ENCODE measurements around the gene SMIM20. TPM values are rescaled to one million over a fixed set of nuclear protein-coding genes. Genes with fewer than 3 reads are reported as not detected.
"Not testable (repeated sequence)": the region's sequence is repeated elsewhere in the genome, so short reads cannot be mapped to it uniquely, and the experiment has no call there.

SMIM20 gene
- total RNA-seq: 10 to 100 TPM; 27.4 to 50.8 (median 37.2) TPM
- polyA plus RNA-seq: 10 to 100 TPM; 40.3 to 42.3 TPM
- long read RNA-seq, donor 1, transcript SMIM20-201 (3 exons, 935 nt): major isoform, 51 of 59 reads
- long read RNA-seq, donor 1, partial matches to known transcripts: 0 of 59 reads
- long read RNA-seq, donor 1, other reads (novel, unspliced or antisense): 8 of 59 reads
- long read RNA-seq, donor 2, transcript SMIM20-201 (3 exons, 935 nt): major isoform, 38 of 47 reads
- long read RNA-seq, donor 2, partial matches to known transcripts: 0 of 47 reads
- long read RNA-seq, donor 2, other reads (novel, unspliced or antisense): 9 of 47 reads
- long read RNA-seq, donor 3, transcript SMIM20-201 (3 exons, 935 nt): major isoform, 14 of 15 reads
- long read RNA-seq, donor 3, partial matches to known transcripts: 0 of 15 reads
- long read RNA-seq, donor 3, other reads (novel, unspliced or antisense): 1 of 15 reads

GRCh38 chr4:25913851-25914669 is at the start of gene SMIM20:
SMIM20 (plus strand) TSS chr4:25914220; CDS start chr4:25914314, 94 bp downstream.
- intact Hi-C loops (cut with DNase I): loop anchor here in 5 of 10 donors (5.0 to 10.0 kb wide), 4 partner anchors 49 to 498 kb away; partner anchors contain the start of genes SEL1L3 (in 4 of the 5) and RBPJ (in 1 of the 5)
- DNase-seq: peak; percentile 92 to 95 (median 94)
- TF ChIP-seq CTCF (IDR thresholded peaks at IDR 0.05) (peak in 1 of 12 donors; percentile 5), POLR2A (IDR thresholded peaks at IDR 0.05) (peak in 1 of 2 donors; percentile 69)
- Histone ChIP-seq H3K36me3 (no peaks in the 10 kb centered on the region), H3K4me1 (peaks cover 2 to 23% (median 15%) of the 10 kb centered on the region in 12 donors), H3K27ac (peak within 1 kb of the TSS; percentile 60 to 95 (median 90)), H3K9me3 (no peaks in the 10 kb centered on the region), H3K4me3 (peak within 1 kb of the TSS; percentile 45 to 94 (median 76)), H3K27me3 (no peaks in the 10 kb centered on the region)
- 1 to 2% (median 1%) methylated on average over 42 to 57 of the region's 57 CpGs for WGBS, 4 donors
- peak; percentile 97 to 99 (median 98) for ATAC-seq

GRCh38 chr4:25865586-25865985 is 48.4 kb upstream of the SMIM20 start:
- Histone ChIP-seq H3K4me3 (no peak overlapping the region), H3K27me3 (no peaks in the 10 kb centered on the region), H3K27ac (no peak overlapping the region), H3K4me1 (peaks cover 0 to 23% (median 12%) of the 10 kb centered on the region in 12 donors), H3K9me3 (no peaks in the 10 kb centered on the region), H3K36me3 (no peaks in the 10 kb centered on the region)
- intact Hi-C loops (cut with DNase I): loop anchor here in 2 of 10 donors (10.0 kb wide), 1 partner anchor 49 kb away; the partner anchor contains the start of gene SMIM20 (in 2 of the 2)
- peak in 1 of 4 donors; percentile 41 for ATAC-seq
- 72 to 74% (median 73%) methylated on average over 4 of the region's 4 CpGs for WGBS, 4 donors
- DNase-seq: peak in 1 of 5 donors; percentile 38
- no peak for TF ChIP-seq CTCF (IDR thresholded peaks at IDR 0.05)
- TF ChIP-seq POLR2A (IDR thresholded peaks at IDR 0.05): no peak

GRCh38 chr4:25866401-25866800 is 47.6 kb upstream of the SMIM20 start:
- H3K36me3 ChIP-seq, ATAC-seq, H3K9me3 ChIP-seq, H3K27ac ChIP-seq, H3K27me3 ChIP-seq, H3K4me3 ChIP-seq, DNase-seq: not testable (repeated sequence)
- WGBS, 4 donors: 90 to 93% (median 92%) methylated on average over 4 of the region's 4 CpGs
- H3K4me1 ChIP-seq: peaks cover 0 to 18% (median 8%) of the 10 kb centered on the region in 12 donors
- intact Hi-C loops (cut with DNase I): loop anchor here in 2 of 10 donors (10.0 kb wide), 1 partner anchor 48 kb away; the partner anchor contains the start of gene SMIM20 (in 2 of the 2)

GRCh38 chr4:25867781-25868294 is 46.2 kb upstream of the SMIM20 start:
- H3K36me3 ChIP-seq: no peaks in the 10 kb centered on the region
- ATAC-seq (peak in 1 of 4 donors; percentile 29), DNase-seq (no peak)
- H3K4me3 ChIP-seq: no peak overlapping the region
- TF ChIP-seq POLR2A (IDR thresholded peaks at IDR 0.05) (no peak), CTCF (IDR thresholded peaks at IDR 0.05) (no peak)
- H3K4me1 ChIP-seq: peaks cover 0 to 13% (median 0%) of the 10 kb centered on the region in 12 donors
- intact Hi-C loops (cut with DNase I): loop anchor here in 2 of 10 donors (10.0 kb wide), 1 partner anchor 47 kb away; the partner anchor contains the start of gene SMIM20 (in 2 of the 2)
- no peaks in the 10 kb centered on the region for H3K9me3 ChIP-seq
- no peaks in the 10 kb centered on the region for H3K27me3 ChIP-seq
- no peak overlapping the region for H3K27ac ChIP-seq
- WGBS, 4 donors: 48 to 66% (median 55%) methylated on average over 6 of the region's 6 CpGs
